H1 (cell line): ENCODE measurements around the gene PSMA5. TPM values are rescaled to one million over a fixed set of nuclear protein-coding genes. Genes with fewer than 3 reads are reported as not detected.

ENCODE experiments used
- CTCF ChIA-PET: fragments of 300-600 bp; sonication (Branson Sonifier 250); formaldehyde crosslinking; loops from one replicate; lab custom pipeline; 2021; ENCODE audit not compliant: partially characterized antibody; lab: Charles Lee
- POLR2A ChIA-PET: fragments of 300-600 bp; sonication (Branson Sonifier 250); formaldehyde crosslinking; loops from one replicate; lab custom pipeline; 2021; ENCODE audit warnings: inconsistent platforms; ENCODE audit not compliant: partially characterized antibody; lab: Charles Lee
- DNase-seq, 2 experiments: peaks; one replicate each; pipeline versions ENCODE4 v3.0.0 to v3.0.0-alpha.2; 2010 to 2022; ENCODE audit warnings: low spot score in 2 of 2, low read depth in 1 of 2, mixed read lengths in 1 of 2
- FAIRE-seq: peaks from 2 replicates; lab custom pipeline; 2011; peaks lifted over from hg19 to GRCh38; lab: Jason Lieb, UNC
- H2AFZ ChIP-seq: 2 replicates; pipeline ENCODE4 v1.8.1; 2012; ENCODE audit warnings: low read length, inconsistent platforms
- H2AK5ac ChIP-seq: 2 replicates; pipeline ENCODE4 v1.6.1; 2013; ENCODE audit warnings: low read depth, low read length
- H2BK120ac ChIP-seq: replicated peaks from 2 replicates; pipeline ENCODE3; 2013; ENCODE audit warnings: low read depth, low read length, inconsistent platforms
- H2BK12ac ChIP-seq: 2 replicates; pipeline ENCODE4 v1.6.1; 2013; ENCODE audit warnings: low read depth, low read length
- H2BK15ac ChIP-seq: 2 replicates; pipeline ENCODE4 v1.6.1; 2013; ENCODE audit warnings: low read length
- H2BK20ac ChIP-seq: 2 replicates; pipeline ENCODE4 v1.6.1; 2013; ENCODE audit warnings: low read length
- H2BK5ac ChIP-seq: 2 replicates; pipeline ENCODE4 v1.6.1; 2013; ENCODE audit warnings: low read depth, low read length
- H3K14ac ChIP-seq: 2 replicates; pipeline ENCODE4 v1.6.1; 2013; ENCODE audit warnings: inconsistent platforms; ENCODE audit not compliant: insufficient read length
- H3K18ac ChIP-seq: 2 replicates; pipeline ENCODE4 v1.6.1; 2013; ENCODE audit warnings: low read length; ENCODE audit errors: extremely low read depth
- H3K23ac ChIP-seq: 2 replicates; pipeline ENCODE4 v1.6.1; 2013; ENCODE audit warnings: inconsistent platforms; ENCODE audit not compliant: insufficient read length
- H3K23me2 ChIP-seq: 2 replicates; pipeline ENCODE4 v1.6.1; 2013; ENCODE audit warnings: low read depth, low read length
- H3K27ac ChIP-seq: 2 replicates; pipeline ENCODE4 v1.6.1; 2011; ENCODE audit warnings: low read depth, low read length, inconsistent platforms
- H3K27me3 ChIP-seq, 4 experiments: replicated peaks in 1 of 4; 1 replicate in 1 of 4; 2 replicates in 3 of 4; pipeline versions ENCODE4 v1.6.1 to v1.8.1; 2011 to 2013; ENCODE audit warnings: low read length in 3 of 4, mild to moderate bottlenecking in 3 of 4, inconsistent platforms in 2 of 4, mixed read lengths in 2 of 4, moderate library complexity in 1 of 4; ENCODE audit not compliant: control insufficient read depth in 3 of 4, insufficient read depth in 3 of 4; ENCODE audit errors: extremely low read depth in 1 of 4
- H3K36me3 ChIP-seq, 4 experiments: 2 replicates each; pipeline versions ENCODE4 v1.6.1 to v1.8.1; 2011 to 2013; ENCODE audit warnings: mild to moderate bottlenecking in 4 of 4, low read length in 3 of 4, moderate library complexity in 2 of 4, control low read depth in 1 of 4, inconsistent platforms in 1 of 4; ENCODE audit not compliant: insufficient read depth in 4 of 4, control insufficient read depth in 2 of 4
- H3K4ac ChIP-seq: replicated peaks from 2 replicates; pipeline ENCODE3; 2013; ENCODE audit warnings: low read length, low read depth, mixed read lengths, inconsistent platforms; ENCODE audit not compliant: insufficient read length
- H3K4me1 ChIP-seq, 4 experiments: replicated peaks in 1 of 4; 1 replicate in 1 of 4; 2 replicates in 3 of 4; pipeline versions ENCODE4 v1.6.1 to v1.8.1; 2011 to 2013; ENCODE audit warnings: low read length in 3 of 4, inconsistent platforms in 2 of 4, mixed read lengths in 1 of 4; ENCODE audit not compliant: insufficient read depth in 4 of 4, control insufficient read depth in 3 of 4
- H3K4me2 ChIP-seq, 2 experiments: 2 replicates each; pipeline versions ENCODE4 v1.6.1 to v1.8.1; 2011 to 2013; ENCODE audit warnings: low read depth in 2 of 2, low read length in 2 of 2, control low read depth in 1 of 2, inconsistent platforms in 1 of 2, mild to moderate bottlenecking in 1 of 2; ENCODE audit not compliant: insufficient read depth in 1 of 2
- H3K4me3 ChIP-seq, 4 experiments: fragments of 200-600, 300-600 bp in 1 of 4; sonication (generic), shearing (Covaris generic), sonication (Bioruptor Twin) in 1 of 4; 2 replicates each; pipeline versions ENCODE4 v1.5.1 to v1.8.1; 2011 to 2016; ENCODE audit warnings: low read length in 4 of 4, low read depth in 3 of 4, control low read depth in 2 of 4, inconsistent platforms in 2 of 4, mild to moderate bottlenecking in 2 of 4, mixed read lengths in 1 of 4, moderate library complexity in 1 of 4; ENCODE audit not compliant: insufficient read depth in 2 of 4; ENCODE audit errors: extremely low read depth in 1 of 4
- H3K56ac ChIP-seq: replicated peaks from 2 replicates; pipeline ENCODE3; 2013; ENCODE audit warnings: low read depth, mild to moderate bottlenecking, mixed read lengths, low read length, inconsistent platforms; ENCODE audit not compliant: insufficient read length
- H3K79me1 ChIP-seq: 2 replicates; pipeline ENCODE4 v1.6.1; 2013; ENCODE audit warnings: low read depth, low read length, control low read depth
- H3K79me2 ChIP-seq, 2 experiments: 2 replicates each; pipeline versions ENCODE4 v1.6.1 to v1.8.1; 2012 to 2013; ENCODE audit warnings: low read length in 2 of 2, mild to moderate bottlenecking in 2 of 2, inconsistent platforms in 1 of 2; ENCODE audit not compliant: insufficient read depth in 2 of 2, control insufficient read depth in 1 of 2
- H3K9ac ChIP-seq, 4 experiments: replicated peaks in 1 of 4; 1 replicate in 1 of 4; 2 replicates in 3 of 4; pipeline versions ENCODE4 v1.6.1 to v1.8.1; 2011 to 2013; ENCODE audit warnings: low read depth in 3 of 4, low read length in 3 of 4, control low read depth in 2 of 4, mild to moderate bottlenecking in 2 of 4, moderate library complexity in 2 of 4, inconsistent platforms in 1 of 4; ENCODE audit errors: extremely low read depth in 1 of 4
- H3K9me3 ChIP-seq, 2 experiments: 2 replicates each; pipeline versions ENCODE4 v1.6.1 to v1.8.1; 2012 to 2013; ENCODE audit warnings: mild to moderate bottlenecking in 2 of 2, moderate library complexity in 2 of 2, control low read depth in 1 of 2, inconsistent platforms in 1 of 2, low read depth in 1 of 2, low read length in 1 of 2, mixed read lengths in 1 of 2; ENCODE audit not compliant: insufficient read depth in 2 of 2
- H4K20me1 ChIP-seq, 2 experiments: replicated peaks in 1 of 2; 2 replicates each; pipeline versions ENCODE3 to v1.8.1; 2011 to 2013; ENCODE audit warnings: inconsistent platforms in 2 of 2, low read length in 2 of 2, mild to moderate bottlenecking in 1 of 2; ENCODE audit not compliant: insufficient read depth in 2 of 2, control insufficient read depth in 1 of 2
- H4K5ac ChIP-seq: 2 replicates; pipeline ENCODE4 v1.6.1; 2013; ENCODE audit warnings: low read length, low read depth, mixed read lengths, inconsistent platforms; ENCODE audit not compliant: insufficient read length
- H4K8ac ChIP-seq: 2 replicates; pipeline ENCODE4 v1.8.0; 2013; ENCODE audit warnings: mild to moderate bottlenecking, moderate library complexity, low read length, inconsistent platforms; ENCODE audit not compliant: insufficient read depth; ENCODE audit errors: extremely low read depth
- H4K91ac ChIP-seq: replicated peaks from 2 replicates; pipeline ENCODE3; 2013; ENCODE audit warnings: low read length, mixed read lengths, inconsistent platforms; ENCODE audit not compliant: insufficient read length
- BCL11A ChIP-seq, 2 experiments: IDR thresholded peaks; one replicate each; pipeline ENCODE4 v1.6.1; 2011; ENCODE audit warnings: low read depth in 2 of 2, low read length in 2 of 2, mild to moderate bottlenecking in 2 of 2
- CBX5 ChIP-seq: fragments of 300-800, 300-1000 bp; sonication (generic); IDR thresholded peaks from 2 replicates; pipeline ENCODE4 v1.7.1; 2016; ENCODE audit warnings: antibody characterized with exemption, low read length, low read depth
- HDAC6 ChIP-seq: IDR thresholded peaks from one replicate; pipeline ENCODE4 v1.7.1; 2012; ENCODE audit warnings: low read depth, mild to moderate bottlenecking, inconsistent platforms, low read length, moderate library complexity
- NRF1 ChIP-seq: IDR thresholded peaks from 2 replicates; pipeline ENCODE4 v1.6.1; 2011; ENCODE audit warnings: mild to moderate bottlenecking, low read depth, low read length, improper control_type of control experiment
- RAD21 ChIP-seq, 2 experiments: IDR thresholded peaks in 1 of 2; conservative IDR thresholded peaks in 1 of 2; 2 replicates each; pipeline ENCODE4 v1.6.1; 2011; ENCODE audit warnings: low read depth in 2 of 2, low read length in 2 of 2, improper control_type of control experiment in 1 of 2, inconsistent platforms in 1 of 2, mild to moderate bottlenecking in 1 of 2, moderate library complexity in 1 of 2
- RXRA ChIP-seq: IDR thresholded peaks from 2 replicates; pipeline ENCODE4 v1.6.1; 2011; ENCODE audit warnings: low read depth, mild to moderate bottlenecking, low read length, moderate library complexity; ENCODE audit not compliant: insufficient read depth
- WGBS, 2 experiments: shearing (Covaris generic) in 1 of 2; methylation state at CpG; one replicate each; pipeline versions ENCODE4 v1.1.6 to v1.1.7; 2013 to 2015; ENCODE audit warnings: low lambda C conversion rate in 2 of 2, mixed read lengths in 2 of 2, inconsistent platforms in 1 of 2, low coverage in 1 of 2, missing lambda C conversion rate in 1 of 2; ENCODE audit not compliant: insufficient replicate concordance in 2 of 2, insufficient coverage in 1 of 2, insufficient read length in 1 of 2; ENCODE audit errors: extremely low coverage in 1 of 2, missing lambda C conversion rate in 1 of 2; 5-methylcytosine and 5-hydroxymethylcytosine counted together
- polyA plus RNA-seq, 7 experiments: library from polyadenylated mRNA; depleted of rRNA in 3 of 7; stranded (reverse) in 5 of 7; unstranded in 2 of 7; fragments of >200 nt in 5 of 7; fragments of 200-250 nt in 2 of 7; gene quantifications; 1 replicate in 5 of 7; 2 replicates in 1 of 7; 4 replicates in 1 of 7; pipeline versions ENCODE4 v1.2.1 to v1.2.3, GENCODE V29; 2011 to 2013; ENCODE audit warnings: missing spikeins in 2 of 7, mixed read lengths in 2 of 7
- total RNA-seq: library from RNA; stranded (reverse); fragmentation: NEBNext Ultra II Directional; extraction: Animal tissue kit (Norgen Biotek cat#: 25700); gene quantifications from 2 replicates; pipeline ENCODE4 v1.2.1, GENCODE V29; 2021

The PSMA5 gene
- total and polyA plus RNA-seq, 2 of the 8 experiments (the other 6 are each of a cell fraction or from before 2014, with no cell fraction given) = 140 to 166 TPM

GRCh38 chr1:109381573-109381972, 44.7 kb downstream of the PSMA5 start:
- Histone ChIP-seq H4K8ac (no peak overlapping the region), H3K9ac (no peak overlapping the region; a peak in 1 of 7 replicates), H3K4me3 (no peak overlapping the region), H2BK120ac (no peak overlapping the region), H3K79me1 (peaks cover 3% of the 10 kb centered on the region; the same call in 1 of the 2 replicates), H3K4me1 (peaks cover 0 to 16% (median 3%) of the 10 kb centered on the region in 4 experiments; a peak in 3 of 7 replicates), H4K5ac (no peak overlapping the region), H2AK5ac (no peak overlapping the region), H2BK15ac (no peak overlapping the region), H3K56ac (no peak overlapping the region), H2AFZ (no peak overlapping the region), H3K27ac (no peak overlapping the region), H3K23me2 (no peaks in the 10 kb centered on the region; the same call in 1 of the 2 replicates), H3K9me3 (no peaks in the 10 kb centered on the region), H3K14ac (no peak overlapping the region), H3K4ac (no peak overlapping the region), H3K23ac (no peak overlapping the region), H3K18ac (no peak overlapping the region), H2BK5ac (no peak overlapping the region), H4K20me1 (peaks cover 0 to 5% of the 10 kb centered on the region in 2 experiments), H4K91ac (no peak overlapping the region), H3K36me3 (no peaks in the 10 kb centered on the region), H3K27me3 (no peaks in the 10 kb centered on the region), H2BK20ac (no peak overlapping the region), H2BK12ac (no peak overlapping the region), H3K4me2 (no peak overlapping the region), H3K79me2 (peaks cover 3 to 89% of the 10 kb centered on the region in 2 experiments; a peak in 3 of 4 replicates)
- POLR2A ChIA-PET = interaction anchor here (1.3 kb wide), 1 partner anchor 10 kb away, joined by 3 read pairs; no protein-coding TSS in a partner anchor
- CTCF ChIA-PET = interaction anchor here (0.9 to 3.7 kb wide), 5 partner anchors 8 to 259 kb away, joined by 4 to 26 read pairs (median 5); partner anchors contain the start of gene SORT1
- WGBS, 2 experiments = 82% methylated on average over 2 of the region's 2 CpGs; no CpG with 5 or more reads in 1 of the 2 experiments
- TF ChIP-seq CBX5 (no peak), RXRA (no peak), RAD21 (IDR thresholded peaks at IDR 0.05 in 1 of 2, conservative IDR thresholded peaks at IDR 0.05 in 1 of 2; ENCODE audit: low read depth in 2 of 2, low read length in 2 of 2) (no peak), BCL11A (IDR thresholded peaks at IDR 0.05; ENCODE audit: low read depth in 2 of 2, low read length in 2 of 2) (no peak), NRF1 (no peak), HDAC6 (no peak)
- DNase-seq (no peak), FAIRE-seq (no peak)
